ENCODE measurements around the gene CFAP68. TPM values are rescaled to one million over a fixed set of nuclear protein-coding genes. Genes with fewer than 3 reads are reported as not detected.
A peak's percentile ranks its signal among the peaks of the same experiment; 100 is the strongest.

CFAP68 gene
- total RNA-seq, 4 donors from 2014 or later: 25.3 to 29.3 (median 28.1) TPM

DNA sequence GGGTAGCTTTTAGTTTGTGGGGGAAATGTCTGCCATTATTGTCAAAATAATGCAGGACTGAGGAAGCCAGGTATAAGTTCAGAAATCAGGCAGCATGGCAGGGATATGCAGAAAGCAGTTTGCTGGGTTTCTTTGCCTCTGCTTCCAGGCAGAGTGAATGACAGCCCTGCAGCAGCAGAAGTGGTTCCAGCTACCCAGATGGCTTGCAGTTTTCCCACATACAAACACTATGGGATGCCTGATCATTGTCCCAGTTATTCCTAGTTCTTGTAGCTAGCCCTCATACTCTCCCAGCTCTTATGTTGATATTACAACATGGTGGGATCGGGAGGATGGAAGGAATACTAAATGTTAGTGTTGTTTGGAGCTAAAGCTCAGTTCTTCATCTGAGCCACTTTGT is 55.0 kb downstream of the CFAP68 start:
- Histone ChIP-seq H3K36me3 (no peaks in the 10 kb centered on the region), H3K27ac (peak overlapping the region; percentile 77 to 95 (median 84)), H3K9me3 (no peaks in the 10 kb centered on the region), H3K4me1 (peaks cover 0 to 60% (median 33%) of the 10 kb centered on the region in 4 donors), H3K27me3 (no peaks in the 10 kb centered on the region), H3K4me3 (no peak overlapping the region)
- WGBS, 2 donors: 91 to 93% methylated on average over 1 of the region's 1 CpG
- no peak for DNase-seq (ENCODE audit: low spot score in 2 of 2)
- TF ChIP-seq EP300 (IDR thresholded peaks at IDR 0.05) (no peak), CTCF (IDR thresholded peaks at IDR 0.05) (no peak), POLR2A (IDR thresholded peaks at IDR 0.05) (no peak)

Small RNAs within 50 kb of the gene (small RNA-seq; reads per million reads assigned to genes)
- not detected for gene C11orf52
- not detected for gene GNG5P3
- gene RNA5SP351: not detected
- not detected for gene RPL37AP8

Other genes starting within 250 kb of the CFAP68 start
- 10 to 100 TPM; 20.8 to 41.4 (median 25.1) TPM for gene PPP2R1B, start 113.2 kb upstream of the CFAP68 start, total RNA-seq
- 10 to 100 TPM; 26.7 to 35.1 (median 30.6) TPM for gene ALG9, start 8.0 kb upstream of the CFAP68 start, total RNA-seq
- 1 to 10 TPM; 1.1 to 3.0 (median 1.7) TPM for gene FDXACB1, start 376 bp upstream of the CFAP68 start, total RNA-seq
- gene CRYAB, start 32.2 kb downstream of the CFAP68 start, total RNA-seq: 100 to 1,000 TPM; 353 to 879 (median 645) TPM
- 1 to 10 TPM in 3 of 4 donors, under 1 TPM in 1; 0.21 to 5.0 (median 1.7) TPM for gene HSPB2, start 33.2 kb downstream of the CFAP68 start, total RNA-seq
- gene C11orf52, start 39.4 kb downstream of the CFAP68 start, total RNA-seq: 1 to 10 TPM in 2 of 4 donors, not detected in 2; 5.0 to 6.9 TPM
- gene DIXDC1, start 57.8 kb downstream of the CFAP68 start, total RNA-seq: 10 to 100 TPM; 43.8 to 69.3 (median 49.5) TPM
- 10 to 100 TPM; 18.2 to 32.1 (median 19.9) TPM for gene DLAT, start 145.9 kb downstream of the CFAP68 start, total RNA-seq
- gene PIH1D2, start 194.5 kb downstream of the CFAP68 start, total RNA-seq: 1 to 10 TPM; 2.2 to 7.2 (median 3.8) TPM
- gene NKAPD1, start 194.8 kb downstream of the CFAP68 start, total RNA-seq: 10 to 100 TPM; 14.4 to 31.7 (median 17.2) TPM
- gene TIMM8B, start 207.2 kb downstream of the CFAP68 start, total RNA-seq: 10 to 100 TPM; 16.7 to 27.9 (median 26.7) TPM
- 100 to 1,000 TPM in 1 of 4 donors, 10 to 100 TPM in 3; 69.5 to 103 (median 88.3) TPM for gene SDHD, start 207.3 kb downstream of the CFAP68 start, total RNA-seq

All from tibial nerve (tissue), 4 donors.